HEK293 (cell line): ENCODE results near the gene INAVA.

ENCODE experiments used
- IKZF3 ChIP-seq: fragments of 450-650 bp; IDR thresholded peaks from 2 replicates; pipeline ENCODE4 v1.5.0; 2018; ENCODE audit warnings: missing biosample characterization, mild to moderate bottlenecking, missing genetic modification characterization, moderate library complexity
- KLF1 ChIP-seq: fragments of 450-650 bp; formaldehyde crosslinking; IDR thresholded peaks from 2 replicates; pipeline ENCODE4 v1.5.1; 2016; ENCODE audit warnings: missing biosample characterization, missing genetic modification characterization
- KLF16 ChIP-seq: fragments of 450-650 bp; formaldehyde crosslinking; IDR thresholded peaks from 2 replicates; pipeline ENCODE4 v1.5.1; 2017; ENCODE audit warnings: missing biosample characterization, missing genetic modification characterization
- KLF17 ChIP-seq: fragments of 450-650 bp; formaldehyde crosslinking; IDR thresholded peaks from 2 replicates; pipeline ENCODE4 v1.5.1; 2016; ENCODE audit warnings: missing biosample characterization, missing genetic modification characterization
- PRDM10 ChIP-seq: fragments of 450-650 bp; formaldehyde crosslinking; IDR thresholded peaks from 2 replicates; pipeline ENCODE4 v1.5.1; 2016; ENCODE audit warnings: missing biosample characterization, missing genetic modification characterization
- TCF7L2 ChIP-seq: IDR thresholded peaks from 2 replicates; pipeline ENCODE4 v1.6.1; 2011; ENCODE audit warnings: low read depth, mild to moderate bottlenecking, inconsistent platforms, low read length, moderate library complexity, borderline replicate concordance
- ZBTB17 ChIP-seq: fragments of 450-650 bp; formaldehyde crosslinking; IDR thresholded peaks from 2 replicates; pipeline ENCODE4 v1.5.1; 2016; ENCODE audit warnings: missing biosample characterization, missing genetic modification characterization
- ZFHX2 ChIP-seq: fragments of 450-650 bp; formaldehyde crosslinking; conservative IDR thresholded peaks from 2 replicates; pipeline ENCODE4 v1.5.1; 2016; ENCODE audit warnings: missing biosample characterization, missing genetic modification characterization
- ZNF211 ChIP-seq: fragments of 450-650 bp; formaldehyde crosslinking; IDR thresholded peaks from 2 replicates; pipeline ENCODE4 v1.5.1; 2016; ENCODE audit warnings: low read depth, missing biosample characterization, missing genetic modification characterization
- ZNF239 ChIP-seq: fragments of 450-650 bp; formaldehyde crosslinking; IDR thresholded peaks from 2 replicates; pipeline ENCODE4 v1.5.1; 2016; ENCODE audit warnings: missing biosample characterization, missing genetic modification characterization
- ZNF292 ChIP-seq: fragments of 450-650 bp; formaldehyde crosslinking; IDR thresholded peaks from 2 replicates; pipeline ENCODE4 v1.5.1; 2016; ENCODE audit warnings: low read depth, missing biosample characterization, missing genetic modification characterization, borderline replicate concordance
- ZNF324 ChIP-seq: fragments of 450-650 bp; formaldehyde crosslinking; IDR thresholded peaks from 2 replicates; pipeline ENCODE4 v1.5.1; 2016; ENCODE audit warnings: missing biosample characterization, missing genetic modification characterization
- ZNF394 ChIP-seq: fragments of 450-650 bp; formaldehyde crosslinking; IDR thresholded peaks from 2 replicates; pipeline ENCODE4 v1.5.1; 2016; ENCODE audit warnings: missing biosample characterization, missing genetic modification characterization, mild to moderate bottlenecking, moderate library complexity, borderline replicate concordance
- ZNF501 ChIP-seq: fragments of 450-650 bp; formaldehyde crosslinking; IDR thresholded peaks from 2 replicates; pipeline ENCODE4 v1.5.1; 2016; ENCODE audit warnings: missing biosample characterization, missing genetic modification characterization
- ZNF600 ChIP-seq: fragments of 450-650 bp; formaldehyde crosslinking; IDR thresholded peaks from 2 replicates; pipeline ENCODE4 v1.5.1; 2016; ENCODE audit warnings: missing biosample characterization, missing genetic modification characterization
- ZNF654 ChIP-seq: fragments of 450-650 bp; formaldehyde crosslinking; IDR thresholded peaks from 2 replicates; pipeline ENCODE4 v1.5.1; 2016; ENCODE audit warnings: low read depth, missing biosample characterization, missing genetic modification characterization
- ZNF785 ChIP-seq: fragments of 450-650 bp; formaldehyde crosslinking; IDR thresholded peaks from 2 replicates; pipeline ENCODE4 v1.5.1; 2016; ENCODE audit warnings: missing biosample characterization, missing genetic modification characterization
- TF ChIP-seq, protein P1 (sequence below): fragments of 450-650 bp; formaldehyde crosslinking; IDR thresholded peaks from 2 replicates; pipeline ENCODE4 v1.5.1; 2016; ENCODE audit warnings: missing biosample characterization, missing genetic modification characterization
- TF ChIP-seq, protein P2 (sequence below): fragments of 450-650 bp; formaldehyde crosslinking; IDR thresholded peaks from 2 replicates; pipeline ENCODE4 v1.5.1; 2016; ENCODE audit warnings: missing biosample characterization, missing genetic modification characterization
- TF ChIP-seq, protein P3 (sequence below): fragments of 450-650 bp; formaldehyde crosslinking; IDR thresholded peaks from 2 replicates; pipeline ENCODE4 v1.5.1; 2017; ENCODE audit warnings: missing biosample characterization, missing genetic modification characterization
- TF ChIP-seq, protein P4 (sequence below): fragments of 450-650 bp; formaldehyde crosslinking; IDR thresholded peaks from 2 replicates; pipeline ENCODE4 v1.5.1; 2016; ENCODE audit warnings: missing biosample characterization, missing genetic modification characterization
- TF ChIP-seq, protein P5 (sequence below): fragments of 450-650 bp; formaldehyde crosslinking; optimal IDR thresholded peaks from 2 replicates; pipeline ENCODE3; 2016; ENCODE audit warnings: missing biosample characterization, mild to moderate bottlenecking, missing genetic modification characterization
- TF ChIP-seq, protein P6 (sequence below): fragments of 450-650 bp; formaldehyde crosslinking; IDR thresholded peaks from 2 replicates; pipeline ENCODE4 v1.5.1; 2016; ENCODE audit warnings: missing biosample characterization, missing genetic modification characterization

The INAVA gene

GRCh38 chr1:200890818-200891773 lies 3.6 kb upstream of the INAVA start (continued):
- TF ChIP-seq, protein P1, sequence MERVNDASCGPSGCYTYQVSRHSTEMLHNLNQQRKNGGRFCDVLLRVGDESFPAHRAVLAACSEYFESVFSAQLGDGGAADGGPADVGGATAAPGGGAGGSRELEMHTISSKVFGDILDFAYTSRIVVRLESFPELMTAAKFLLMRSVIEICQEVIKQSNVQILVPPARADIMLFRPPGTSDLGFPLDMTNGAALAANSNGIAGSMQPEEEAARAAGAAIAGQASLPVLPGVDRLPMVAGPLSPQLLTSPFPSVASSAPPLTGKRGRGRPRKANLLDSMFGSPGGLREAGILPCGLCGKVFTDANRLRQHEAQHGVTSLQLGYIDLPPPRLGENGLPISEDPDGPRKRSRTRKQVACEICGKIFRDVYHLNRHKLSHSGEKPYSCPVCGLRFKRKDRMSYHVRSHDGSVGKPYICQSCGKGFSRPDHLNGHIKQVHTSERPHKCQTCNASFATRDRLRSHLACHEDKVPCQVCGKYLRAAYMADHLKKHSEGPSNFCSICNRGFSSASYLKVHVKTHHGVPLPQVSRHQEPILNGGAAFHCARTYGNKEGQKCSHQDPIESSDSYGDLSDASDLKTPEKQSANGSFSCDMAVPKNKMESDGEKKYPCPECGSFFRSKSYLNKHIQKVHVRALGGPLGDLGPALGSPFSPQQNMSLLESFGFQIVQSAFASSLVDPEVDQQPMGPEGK (tag by site-specific recombination): peak; percentile 50
- TF ChIP-seq PRDM10 (peak; percentile 100), ZNF394 (tag by site-specific recombination) (peak; percentile 85), KLF16 (peak; percentile 53), ZNF654 (tag by site-specific recombination) (0 out of 2 replicates have a peak, but pooled peaks have one; percentile 18), ZBTB17 (tag by site-specific recombination) (peak; percentile 62), ZNF239 (tag by site-specific recombination) (no peak), ZNF501 (tag by site-specific recombination) (peak; percentile 32; the same call in 1 of the 2 replicates), TCF7L2 (peak; percentile 50), ZFHX2 (peak; percentile 65), KLF1 (tag by site-specific recombination) (no peak), ZNF324 (tag by site-specific recombination) (peak; percentile 84), ZNF292 (no peak), ZNF211 (tag by site-specific recombination) (no peak), ZNF785 (tag by site-specific recombination) (peak; percentile 20; the same call in 1 of the 2 replicates), KLF17 (tag by site-specific recombination) (peak; percentile 83), ZNF600 (tag by site-specific recombination) (peak; percentile 32; the same call in 1 of the 2 replicates), IKZF3 (peak; percentile 82)
- TF ChIP-seq, protein P2, sequence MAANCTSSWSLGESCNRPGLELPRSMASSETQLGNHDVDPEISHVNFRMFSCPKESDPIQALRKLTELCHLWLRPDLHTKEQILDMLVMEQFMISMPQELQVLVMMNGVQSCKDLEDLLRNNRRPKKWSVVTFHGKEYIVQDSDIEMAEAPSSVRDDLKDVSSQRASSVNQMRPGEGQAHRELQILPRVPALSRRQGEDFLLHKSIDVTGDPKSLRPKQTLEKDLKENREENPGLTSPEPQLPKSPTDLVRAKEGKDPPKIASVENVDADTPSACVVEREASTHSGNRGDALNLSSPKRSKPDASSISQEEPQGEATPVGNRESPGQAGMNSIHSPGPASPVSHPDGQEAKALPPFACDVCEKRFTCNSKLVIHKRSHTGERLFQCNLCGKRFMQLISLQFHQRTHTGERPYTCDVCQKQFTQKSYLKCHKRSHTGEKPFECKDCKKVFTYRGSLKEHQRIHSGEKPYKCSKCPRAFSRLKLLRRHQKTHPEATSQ: no peak
- TF ChIP-seq, protein P3, sequence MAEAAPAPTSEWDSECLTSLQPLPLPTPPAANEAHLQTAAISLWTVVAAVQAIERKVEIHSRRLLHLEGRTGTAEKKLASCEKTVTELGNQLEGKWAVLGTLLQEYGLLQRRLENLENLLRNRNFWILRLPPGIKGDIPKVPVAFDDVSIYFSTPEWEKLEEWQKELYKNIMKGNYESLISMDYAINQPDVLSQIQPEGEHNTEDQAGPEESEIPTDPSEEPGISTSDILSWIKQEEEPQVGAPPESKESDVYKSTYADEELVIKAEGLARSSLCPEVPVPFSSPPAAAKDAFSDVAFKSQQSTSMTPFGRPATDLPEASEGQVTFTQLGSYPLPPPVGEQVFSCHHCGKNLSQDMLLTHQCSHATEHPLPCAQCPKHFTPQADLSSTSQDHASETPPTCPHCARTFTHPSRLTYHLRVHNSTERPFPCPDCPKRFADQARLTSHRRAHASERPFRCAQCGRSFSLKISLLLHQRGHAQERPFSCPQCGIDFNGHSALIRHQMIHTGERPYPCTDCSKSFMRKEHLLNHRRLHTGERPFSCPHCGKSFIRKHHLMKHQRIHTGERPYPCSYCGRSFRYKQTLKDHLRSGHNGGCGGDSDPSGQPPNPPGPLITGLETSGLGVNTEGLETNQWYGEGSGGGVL (tag by site-specific recombination): no peak
- TF ChIP-seq, protein P4, sequence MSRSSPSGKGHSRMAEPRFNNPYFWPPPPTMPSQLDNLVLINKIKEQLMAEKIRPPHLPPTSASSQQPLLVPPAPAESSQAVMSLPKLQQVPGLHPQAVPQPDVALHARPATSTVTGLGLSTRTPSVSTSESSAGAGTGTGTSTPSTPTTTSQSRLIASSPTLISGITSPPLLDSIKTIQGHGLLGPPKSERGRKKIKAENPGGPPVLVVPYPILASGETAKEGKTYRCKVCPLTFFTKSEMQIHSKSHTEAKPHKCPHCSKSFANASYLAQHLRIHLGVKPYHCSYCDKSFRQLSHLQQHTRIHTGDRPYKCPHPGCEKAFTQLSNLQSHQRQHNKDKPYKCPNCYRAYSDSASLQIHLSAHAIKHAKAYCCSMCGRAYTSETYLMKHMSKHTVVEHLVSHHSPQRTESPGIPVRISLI (tag by site-specific recombination): no peak
- TF ChIP-seq, protein P5, sequence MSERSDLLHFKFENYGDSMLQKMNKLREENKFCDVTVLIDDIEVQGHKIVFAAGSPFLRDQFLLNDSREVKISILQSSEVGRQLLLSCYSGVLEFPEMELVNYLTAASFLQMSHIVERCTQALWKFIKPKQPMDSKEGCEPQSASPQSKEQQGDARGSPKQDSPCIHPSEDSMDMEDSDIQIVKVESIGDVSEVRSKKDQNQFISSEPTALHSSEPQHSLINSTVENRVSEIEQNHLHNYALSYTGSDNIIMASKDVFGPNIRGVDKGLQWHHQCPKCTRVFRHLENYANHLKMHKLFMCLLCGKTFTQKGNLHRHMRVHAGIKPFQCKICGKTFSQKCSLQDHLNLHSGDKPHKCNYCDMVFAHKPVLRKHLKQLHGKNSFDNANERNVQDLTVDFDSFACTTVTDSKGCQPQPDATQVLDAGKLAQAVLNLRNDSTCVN: peak; percentile 62
- TF ChIP-seq, protein P6, sequence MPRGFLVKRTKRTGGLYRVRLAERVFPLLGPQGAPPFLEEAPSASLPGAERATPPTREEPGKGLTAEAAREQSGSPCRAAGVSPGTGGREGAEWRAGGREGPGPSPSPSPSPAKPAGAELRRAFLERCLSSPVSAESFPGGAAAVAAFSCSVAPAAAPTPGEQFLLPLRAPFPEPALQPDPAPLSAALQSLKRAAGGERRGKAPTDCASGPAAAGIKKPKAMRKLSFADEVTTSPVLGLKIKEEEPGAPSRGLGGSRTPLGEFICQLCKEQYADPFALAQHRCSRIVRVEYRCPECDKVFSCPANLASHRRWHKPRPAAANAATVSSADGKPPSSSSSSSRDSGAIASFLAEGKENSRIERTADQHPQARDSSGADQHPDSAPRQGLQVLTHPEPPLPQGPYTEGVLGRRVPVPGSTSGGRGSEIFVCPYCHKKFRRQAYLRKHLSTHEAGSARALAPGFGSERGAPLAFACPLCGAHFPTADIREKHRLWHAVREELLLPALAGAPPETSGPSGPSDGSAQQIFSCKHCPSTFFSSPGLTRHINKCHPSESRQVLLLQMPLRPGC (tag by site-specific recombination): 0 out of 2 replicates have a peak, but pooled peaks have one; percentile 13
